HG03039 (cell line): ENCODE data around the gene EYS.

Experiments used
- ATAC-seq: cut with Tn5 transposase; IDR thresholded peaks from one replicate; pipeline ENCODE4 v1.9.1; 2021; ENCODE audit warnings: mild to moderate bottlenecking, moderate library complexity; ENCODE audit not compliant: unreplicated experiment

Gene EYS

GRCh38 chr6:63716169-63716568, 1990.9 kb downstream of the EYS start:
- ATAC-seq, result no peak

DNA sequence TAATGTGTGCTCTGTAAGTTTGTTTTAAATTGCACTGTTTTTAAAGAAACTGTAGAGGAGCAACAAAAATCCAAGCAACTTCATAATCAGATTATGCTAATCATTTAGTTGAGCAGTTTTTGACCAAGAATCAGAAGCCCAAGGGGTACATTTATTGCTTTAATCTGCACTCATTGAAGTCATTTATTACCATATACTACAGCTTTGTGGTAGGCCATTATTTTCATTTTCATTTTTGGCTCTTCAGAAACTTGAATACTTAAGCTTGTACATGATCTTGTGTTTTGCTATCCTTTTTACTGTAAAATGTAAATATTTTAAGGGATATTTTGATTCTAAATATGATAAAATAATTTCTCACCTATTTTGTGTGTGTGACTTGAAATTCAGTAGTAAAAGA, 1992.9 kb downstream of the EYS start:
- ATAC-seq, result no peak

DNA sequence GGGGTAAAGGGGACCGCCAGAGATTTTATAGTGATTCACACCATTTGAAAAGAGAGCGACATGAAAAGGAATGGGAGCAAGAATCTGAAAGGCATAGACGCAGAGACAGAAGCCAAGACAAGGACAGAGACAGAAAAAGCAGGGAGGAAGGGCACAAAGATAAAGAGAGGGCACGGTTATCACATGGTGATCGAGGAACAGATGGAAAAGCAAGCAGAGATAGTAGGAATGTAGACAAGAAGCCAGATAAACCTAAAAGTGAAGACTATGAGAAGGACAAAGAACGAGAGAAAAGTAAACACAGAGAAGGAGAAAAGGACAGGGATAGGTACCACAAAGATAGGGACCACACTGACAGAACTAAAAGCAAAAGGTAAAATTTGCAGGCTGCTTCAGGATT, 1993.7 kb downstream of the EYS start:
- no peak for ATAC-seq

- ATAC-seq, result no peak
Measured at GRCh38 chr6:63709148-63709547, 1997.9 kb downstream of the EYS start.

GRCh38 chr6:63708631-63709030, 1998.4 kb downstream of the EYS start:
- no peak for ATAC-seq

GRCh38 chr6:63706630-63707029, 2000.4 kb downstream of the EYS start:
- no peak for ATAC-seq

DNA sequence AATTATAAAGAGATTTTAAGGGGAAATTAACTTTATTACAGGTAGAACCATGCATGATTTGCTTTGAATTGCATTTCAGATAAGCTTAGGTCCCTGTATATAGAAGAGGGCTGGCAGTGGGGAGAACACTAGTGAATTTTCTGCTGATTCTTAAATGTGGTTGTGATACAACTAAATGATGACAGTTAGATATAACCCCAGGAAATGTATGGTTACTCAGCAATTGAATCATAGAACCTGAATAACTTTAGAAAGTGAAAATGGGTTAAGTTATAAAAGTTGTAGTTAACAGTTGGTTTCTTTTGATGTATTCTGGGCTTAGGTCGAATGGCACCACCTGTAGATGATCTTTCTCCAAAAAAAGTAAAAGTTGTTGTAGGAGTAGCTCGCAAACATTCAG, 2001.3 kb downstream of the EYS start:
- no peak for ATAC-seq

DNA sequence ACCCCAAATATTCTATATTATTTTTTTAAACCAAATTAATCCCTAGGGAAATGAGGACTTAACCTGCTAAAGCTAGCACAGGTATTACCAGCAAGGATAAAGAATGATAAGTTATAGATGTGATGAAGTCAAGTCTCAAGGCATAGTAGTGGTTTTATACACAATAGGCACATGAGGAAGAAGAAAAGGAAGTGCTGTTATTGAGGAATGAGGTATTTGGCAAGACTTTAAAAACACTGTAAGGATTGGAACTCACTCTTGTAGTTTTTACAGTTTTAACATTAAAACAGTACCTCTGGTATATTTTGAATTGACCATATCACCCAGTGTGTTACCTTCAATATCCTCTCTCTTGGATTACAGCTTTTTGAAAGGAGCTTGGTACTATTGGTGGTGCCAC, 2016.8 kb downstream of the EYS start:
- ATAC-seq, result no peak

GRCh38 chr6:63689421-63689820, 2017.6 kb downstream of the EYS start:
- ATAC-seq, result no peak

- ATAC-seq, result peak; percentile 70
Measured at GRCh38 chr6:63685446-63686379, 2021.3 kb downstream of the EYS start.

DNA sequence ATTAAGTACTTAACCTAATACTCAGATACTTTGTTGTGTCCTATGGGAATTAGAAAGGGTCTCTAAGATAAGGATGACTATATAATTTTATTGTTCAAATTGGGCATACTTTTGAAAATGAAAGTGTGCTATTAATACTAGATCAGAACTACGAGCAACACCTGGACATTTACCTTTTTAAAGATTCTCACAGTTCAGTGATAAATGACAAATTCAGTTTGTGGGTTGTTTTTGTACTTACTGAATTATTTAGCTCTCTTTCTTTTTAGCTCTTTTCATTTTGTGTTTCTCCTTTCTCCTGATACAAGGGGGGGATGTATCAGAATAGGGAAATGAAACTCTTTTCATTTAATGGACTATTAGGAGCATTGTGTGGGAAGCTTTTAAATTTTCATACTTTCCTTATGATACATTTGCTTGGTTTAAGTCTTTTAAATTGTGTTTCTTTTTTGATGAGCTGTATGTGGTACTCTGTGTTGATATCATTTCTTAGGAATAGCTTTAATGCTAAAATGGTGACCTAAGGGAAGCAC, 2023.9 kb downstream of the EYS start:
- no peak for ATAC-seq

DNA sequence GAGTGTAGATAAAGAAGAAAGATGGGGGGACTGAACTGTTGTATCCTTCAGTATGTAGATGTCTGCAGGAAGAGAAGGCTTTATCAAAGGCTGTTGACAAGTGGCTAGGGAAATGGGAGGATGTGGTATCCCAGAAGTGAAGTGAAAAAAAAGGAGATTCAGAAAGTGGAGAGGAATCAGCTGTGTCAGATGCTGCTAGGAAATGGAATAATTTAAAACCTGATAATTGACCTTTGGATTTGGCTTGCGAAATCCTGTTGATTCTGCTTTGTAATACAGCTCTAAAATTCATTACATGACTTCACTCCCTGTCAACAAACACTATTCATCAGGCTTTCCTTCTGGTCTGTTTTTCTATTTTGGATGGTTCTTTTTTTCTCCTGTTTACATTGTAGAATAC, 2029.7 kb downstream of the EYS start:
- ATAC-seq, result no peak

DNA sequence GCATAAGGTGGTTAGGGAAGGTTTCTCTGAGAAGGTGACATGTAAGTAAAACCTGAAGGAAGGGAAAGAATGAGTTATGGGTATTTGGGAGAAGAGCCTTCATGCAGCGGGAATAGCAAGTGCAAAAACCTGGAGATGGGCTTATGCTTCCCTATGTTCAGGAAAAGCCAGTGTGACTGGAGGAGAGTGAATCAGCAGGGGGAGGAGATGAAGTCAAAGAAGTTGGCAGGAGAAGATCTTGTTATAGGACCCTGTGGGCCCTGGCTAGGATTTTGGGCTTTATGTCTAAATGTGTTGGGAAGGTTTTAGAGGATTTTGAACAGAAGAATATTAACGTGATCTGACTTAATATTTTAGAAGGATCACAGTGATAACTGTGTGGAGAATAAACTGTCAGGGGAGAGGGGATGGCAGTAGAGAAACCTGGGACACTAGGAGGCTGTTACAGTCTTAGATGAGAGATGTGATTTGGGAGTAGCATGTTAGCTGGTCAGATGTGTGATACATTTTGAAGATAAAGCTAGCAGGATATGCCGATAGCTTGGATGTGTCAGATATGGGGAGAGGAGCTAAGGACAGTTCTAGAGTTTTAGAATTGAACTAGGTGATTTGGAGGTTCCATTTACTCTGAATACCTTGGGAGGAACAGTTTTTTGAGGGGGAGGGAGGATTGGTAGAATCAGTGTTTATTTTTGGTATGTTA, 2030.5 kb downstream of the EYS start:
- no peak for ATAC-seq

- no peak for ATAC-seq
Measured at GRCh38 chr6:63675138-63675537, 2031.9 kb downstream of the EYS start.

DNA sequence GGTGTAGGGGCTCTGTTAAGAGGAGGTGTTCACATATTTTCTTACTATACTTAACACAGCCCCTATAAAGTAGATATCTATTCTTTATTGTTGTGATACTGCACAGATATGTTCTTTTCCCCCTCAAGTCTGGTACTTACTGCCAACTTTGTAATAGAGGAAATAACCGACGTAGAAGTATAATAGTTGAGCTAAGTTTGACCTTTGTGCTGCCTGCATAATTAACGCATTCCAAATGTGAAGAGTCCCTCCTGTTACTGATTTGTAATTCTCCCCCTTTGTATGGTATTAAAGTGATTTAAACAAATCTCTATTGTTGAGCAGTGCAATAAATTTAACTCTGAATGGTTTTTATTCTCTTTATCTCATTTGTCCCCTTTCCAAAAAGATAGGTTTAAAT, 2032.4 kb downstream of the EYS start:
- no peak for ATAC-seq

GRCh38 chr6:63673692-63674091, 2033.3 kb downstream of the EYS start:
- no peak for ATAC-seq

- ATAC-seq, result no peak
Measured at GRCh38 chr6:63672582-63673129, 2034.4 kb downstream of the EYS start.

DNA sequence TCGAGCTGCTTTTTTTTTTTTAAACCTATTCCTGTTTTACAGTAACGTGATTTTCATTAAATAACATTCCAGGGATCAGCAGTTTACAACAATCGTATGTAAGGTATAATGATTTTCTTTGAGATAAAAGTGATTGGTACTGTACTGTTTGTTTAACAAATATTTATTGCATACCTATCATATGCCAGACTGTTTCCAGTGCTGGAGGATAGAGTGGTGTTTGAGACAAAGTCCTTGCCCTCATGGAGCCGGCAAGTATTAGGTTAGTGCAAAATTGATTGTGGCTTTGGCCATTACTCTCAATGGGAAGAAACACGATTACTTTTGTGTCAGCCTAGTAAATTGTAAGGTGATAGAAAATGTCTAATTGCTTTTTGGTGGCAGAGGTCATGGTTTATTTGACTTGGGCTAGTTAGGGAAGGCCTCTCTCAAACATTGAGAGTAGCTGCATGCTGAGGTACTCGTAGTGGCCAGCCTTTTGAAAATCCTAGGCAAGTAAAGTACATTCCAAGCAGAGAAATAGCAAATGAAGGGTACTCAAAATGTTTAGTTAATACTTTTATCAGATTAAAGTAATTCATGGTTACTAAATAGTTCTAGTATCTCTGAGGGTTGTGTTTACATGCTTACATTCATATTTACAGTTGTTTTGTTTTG, 2035.8 kb downstream of the EYS start:
- ATAC-seq, result no peak
